ENCODE data around the gene ATAD3C.
"Not testable (repeated sequence)": the region's sequence is repeated elsewhere in the genome, so short reads cannot be mapped to it uniquely, and the experiment has no call there.

GRCh38 chr1:1513675-1514074, 64.2 kb downstream of the ATAD3C start:
- TF ChIP-seq, protein P1, sequence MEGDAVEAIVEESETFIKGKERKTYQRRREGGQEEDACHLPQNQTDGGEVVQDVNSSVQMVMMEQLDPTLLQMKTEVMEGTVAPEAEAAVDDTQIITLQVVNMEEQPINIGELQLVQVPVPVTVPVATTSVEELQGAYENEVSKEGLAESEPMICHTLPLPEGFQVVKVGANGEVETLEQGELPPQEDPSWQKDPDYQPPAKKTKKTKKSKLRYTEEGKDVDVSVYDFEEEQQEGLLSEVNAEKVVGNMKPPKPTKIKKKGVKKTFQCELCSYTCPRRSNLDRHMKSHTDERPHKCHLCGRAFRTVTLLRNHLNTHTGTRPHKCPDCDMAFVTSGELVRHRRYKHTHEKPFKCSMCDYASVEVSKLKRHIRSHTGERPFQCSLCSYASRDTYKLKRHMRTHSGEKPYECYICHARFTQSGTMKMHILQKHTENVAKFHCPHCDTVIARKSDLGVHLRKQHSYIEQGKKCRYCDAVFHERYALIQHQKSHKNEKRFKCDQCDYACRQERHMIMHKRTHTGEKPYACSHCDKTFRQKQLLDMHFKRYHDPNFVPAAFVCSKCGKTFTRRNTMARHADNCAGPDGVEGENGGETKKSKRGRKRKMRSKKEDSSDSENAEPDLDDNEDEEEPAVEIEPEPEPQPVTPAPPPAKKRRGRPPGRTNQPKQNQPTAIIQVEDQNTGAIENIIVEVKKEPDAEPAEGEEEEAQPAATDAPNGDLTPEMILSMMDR (conservative IDR thresholded peaks at IDR 0.05; ENCODE audit: low read depth, low read length) = not testable (repeated sequence)
- not testable (repeated sequence) for TF ChIP-seq FOS (IDR thresholded peaks at IDR 0.05; ENCODE audit: low read depth, low read length); POLR2A (IDR thresholded peaks at IDR 0.05; ENCODE audit: low read depth, low read length); BHLHE40 (IDR thresholded peaks at IDR 0.05; ENCODE audit: low read depth, low read length); RFX5 (IDR thresholded peaks at IDR 0.05; ENCODE audit: low read depth, low read length); MAFK (IDR thresholded peaks at IDR 0.05; ENCODE audit: low read depth, low read length); CHD1 (IDR thresholded peaks at IDR 0.05; ENCODE audit: low read depth, low read length); SMC3 (IDR thresholded peaks at IDR 0.05; ENCODE audit: low read depth, low read length); RAD21 (IDR thresholded peaks at IDR 0.05; ENCODE audit: low read length); MAZ (IDR thresholded peaks at IDR 0.05; ENCODE audit: borderline replicate concordance, low read depth, low read length); USF2 (IDR thresholded peaks at IDR 0.05; ENCODE audit: low read depth, low read length)
